NCI-H510A treated with DMSO at 0.1 percent for 48 hours (cell line): ENCODE results near the gene KCNA10.

Source experiments
- DNase-seq: peaks from one replicate; lab custom pipeline; 2025; lab: John Stamatoyannopoulos, UW

KCNA10 gene

DNA sequence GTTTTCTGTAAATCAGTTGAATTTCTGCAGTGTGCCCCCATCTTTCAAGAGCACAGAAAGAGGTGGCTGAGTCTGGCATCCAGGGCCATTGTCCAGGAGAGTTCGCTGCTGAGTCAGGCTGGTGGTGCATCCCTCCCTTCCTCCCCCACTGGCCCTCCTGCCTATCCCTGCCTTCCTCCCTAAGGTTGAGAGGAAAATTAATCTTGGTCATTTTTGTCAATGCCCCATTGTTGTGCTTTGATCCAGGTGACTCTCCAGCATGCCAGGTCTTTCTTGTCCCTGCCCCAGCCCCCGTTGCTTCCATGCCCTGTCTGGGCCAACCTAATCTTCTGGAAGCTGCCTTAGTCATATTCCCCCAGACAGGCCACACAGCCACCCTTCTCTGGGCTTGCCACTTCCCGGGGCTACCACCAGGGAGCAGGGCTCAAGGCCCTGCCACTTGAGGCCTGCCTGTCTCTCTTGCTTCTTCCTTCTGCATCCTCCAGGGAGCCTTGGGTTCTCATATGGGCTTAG, 41.5 kb downstream of the KCNA10 start:
- DNase-seq, result no peak

- no peak for DNase-seq
Measured at GRCh38 chr1:110477041-110477440, 41.9 kb downstream of the KCNA10 start.

DNA sequence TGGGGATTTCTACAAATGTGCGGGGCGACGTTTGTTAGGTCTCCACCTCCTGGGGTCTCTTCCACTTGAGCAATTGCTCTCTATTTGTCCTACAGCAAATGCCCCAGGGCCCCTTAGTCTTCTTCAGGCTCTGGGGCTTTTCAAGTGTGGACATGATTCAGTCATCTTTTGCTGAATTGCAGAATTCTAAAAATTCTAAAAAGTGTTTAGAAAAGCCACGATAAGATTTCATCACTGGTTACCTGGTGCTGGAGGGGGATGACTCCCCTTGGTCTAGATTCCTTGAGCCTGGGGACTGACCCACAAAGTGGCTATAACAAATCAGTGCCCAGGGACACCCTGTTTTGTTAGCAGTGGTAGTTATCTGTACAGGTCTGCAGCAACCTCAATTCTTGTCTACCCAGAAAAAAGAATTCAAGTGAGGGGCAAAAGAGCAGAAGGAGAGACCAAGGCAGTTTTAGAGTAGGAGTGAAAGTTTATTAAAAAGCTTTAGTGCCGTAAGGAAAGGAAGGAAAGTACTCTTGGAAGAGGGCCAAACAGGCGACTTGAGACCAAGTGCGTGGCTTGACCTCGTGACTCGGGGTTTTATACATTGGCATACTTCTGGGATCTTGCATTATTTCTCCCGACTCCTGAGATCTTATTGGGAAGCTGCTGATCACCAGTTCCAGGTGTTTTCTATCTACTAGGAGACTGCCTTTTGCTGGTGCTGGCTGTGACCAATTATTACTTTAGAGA, 42.8 kb downstream of the KCNA10 start:
- DNase-seq, result no peak

GRCh38 chr1:110475362-110476027, 43.5 kb downstream of the KCNA10 start:
- DNase-seq, result no peak

- no peak for DNase-seq
Measured at GRCh38 chr1:110474444-110474843, 44.5 kb downstream of the KCNA10 start.

- no peak for DNase-seq
Measured at GRCh38 chr1:110472546-110472945, 46.4 kb downstream of the KCNA10 start.

DNA sequence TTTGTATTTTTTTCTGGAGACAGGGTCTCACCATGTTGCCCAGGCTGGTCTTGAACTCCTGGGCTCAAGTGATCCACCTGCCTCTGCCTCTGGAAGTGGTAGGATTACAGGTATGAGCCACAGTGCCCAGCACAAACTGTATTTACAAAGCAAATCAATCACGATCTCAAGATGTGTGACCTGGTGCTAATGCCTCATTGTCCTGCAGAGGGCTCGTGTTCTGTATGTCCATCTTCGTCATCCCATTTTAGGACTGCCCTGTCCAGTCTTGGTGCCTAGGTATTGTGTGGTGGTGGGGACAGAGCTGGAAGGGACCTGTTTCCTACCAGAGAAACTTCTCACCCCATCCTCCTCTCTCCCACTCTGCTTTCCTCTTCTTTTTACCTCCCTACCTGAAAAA, 47.8 kb downstream of the KCNA10 start:
- DNase-seq, result no peak
